Measurements from ENCODE around the gene MATCAP1. TPM values are rescaled to one million over a fixed set of nuclear protein-coding genes. Genes with fewer than 3 reads are reported as not detected.

The MATCAP1 gene
- total and polyA plus RNA-seq, 4 donors: 1.5 to 4.8 (median 3.2) TPM

GRCh38 chr16:67188798-67189197 is 5.0 kb upstream of the MATCAP1 start:
- TF ChIP-seq ZBTB33 (IDR thresholded peaks at IDR 0.05) (no peak), EGR1 (IDR thresholded peaks at IDR 0.05; ENCODE audit: low read depth in 2 of 2) (no peak), HNF4G (IDR thresholded peaks at IDR 0.05) (no peak), YY1 (IDR thresholded peaks at IDR 0.05) (no peak), GABPA (IDR thresholded peaks at IDR 0.05 in 1 of 2, conservative IDR thresholded peaks at IDR 0.05 in 1 of 2) (no peak), HNF4A (conservative IDR thresholded peaks at IDR 0.05) (no peak), RAD21 (IDR thresholded peaks at IDR 0.05) (no peak), JUND (IDR thresholded peaks at IDR 0.05) (no peak), SP1 (IDR thresholded peaks at IDR 0.05) (no peak), NR2F2 (IDR thresholded peaks at IDR 0.05) (no peak), TAF1 (conservative IDR thresholded peaks at IDR 0.05) (no peak), ATF3 (IDR thresholded peaks at IDR 0.05) (no peak), MAX (IDR thresholded peaks at IDR 0.05) (no peak), CTCF (IDR thresholded peaks at IDR 0.05; ENCODE audit: low read depth, low read length, missing input control) (no peak), RXRA (IDR thresholded peaks at IDR 0.05) (no peak), FOXA2 (IDR thresholded peaks at IDR 0.05) (no peak)
- H3K4me1 ChIP-seq (ENCODE audit: control insufficient read depth in 4 of 4, insufficient read depth in 4 of 4, low read length in 3 of 4): peaks cover 15 to 41% (median 36%) of the 10 kb centered on the region in 4 donors
- DNase-seq (ENCODE audit: low spot score): no peak

GRCh38 chr16:67188323-67188722 is 4.6 kb upstream of the MATCAP1 start:
- Histone ChIP-seq H3K27me3 (ENCODE audit: control insufficient read depth in 4 of 4, insufficient read depth in 4 of 4, low read length in 3 of 4) (no peaks in the 10 kb centered on the region), H3K9ac (ENCODE audit: low read depth in 1 of 2, low read length in 2 of 2) (no peak overlapping the region), H3K4me3 (ENCODE audit: low read depth in 1 of 3, low read length in 3 of 3) (no peak overlapping the region), H3K9me3 (ENCODE audit: control insufficient read depth in 4 of 4, low read length in 3 of 4) (no peaks in the 10 kb centered on the region), H3K27ac (ENCODE audit: low read depth in 1 of 2, low read length in 2 of 2) (no peak overlapping the region), H3K4me1 (ENCODE audit: control insufficient read depth in 4 of 4, insufficient read depth in 4 of 4, low read length in 3 of 4) (peaks cover 15 to 39% (median 32%) of the 10 kb centered on the region in 4 donors), H3K36me3 (ENCODE audit: control insufficient read depth in 4 of 4, insufficient read depth in 3 of 4, low read depth in 1 of 4, low read length in 3 of 4) (no peaks in the 10 kb centered on the region)
- 90% methylated on average over 4 of the region's 4 CpGs for WGBS
- no peak for DNase-seq (ENCODE audit: low spot score)
- no peak for TF ChIP-seq ZBTB33 (IDR thresholded peaks at IDR 0.05)
- TF ChIP-seq SP1 (IDR thresholded peaks at IDR 0.05): no peak
- no peak for TF ChIP-seq TAF1 (conservative IDR thresholded peaks at IDR 0.05)
- no peak for TF ChIP-seq CTCF (IDR thresholded peaks at IDR 0.05; ENCODE audit: low read depth, low read length, missing input control)
- no peak for TF ChIP-seq FOXA1 (IDR thresholded peaks at IDR 0.05)
- no peak for TF ChIP-seq NR2F2 (IDR thresholded peaks at IDR 0.05)
- no peak for TF ChIP-seq HNF4G (IDR thresholded peaks at IDR 0.05)
- no peak for TF ChIP-seq RXRA (IDR thresholded peaks at IDR 0.05)
- TF ChIP-seq FOXA2 (IDR thresholded peaks at IDR 0.05): no peak
- no peak for TF ChIP-seq RAD21 (IDR thresholded peaks at IDR 0.05)
- no peak for TF ChIP-seq JUND (IDR thresholded peaks at IDR 0.05)
- TF ChIP-seq YY1 (IDR thresholded peaks at IDR 0.05): no peak
- TF ChIP-seq MAX (IDR thresholded peaks at IDR 0.05): no peak
- no peak for TF ChIP-seq EGR1 (IDR thresholded peaks at IDR 0.05; ENCODE audit: low read depth in 2 of 2)
- TF ChIP-seq HNF4A (conservative IDR thresholded peaks at IDR 0.05): no peak
- no peak for TF ChIP-seq REST (IDR thresholded peaks at IDR 0.05)
- no peak for TF ChIP-seq GABPA (IDR thresholded peaks at IDR 0.05 in 1 of 2, conservative IDR thresholded peaks at IDR 0.05 in 1 of 2)

More at GRCh38 chr16:67188798-67189197, 5.0 kb upstream of the MATCAP1 start:
- Histone ChIP-seq H3K4me3 (ENCODE audit: low read depth in 1 of 3, low read length in 3 of 3) (no peak overlapping the region), H3K9ac (ENCODE audit: low read depth in 1 of 2, low read length in 2 of 2) (no peak overlapping the region), H3K27me3 (ENCODE audit: control insufficient read depth in 4 of 4, insufficient read depth in 4 of 4, low read length in 3 of 4) (no peaks in the 10 kb centered on the region), H3K27ac (ENCODE audit: low read depth in 1 of 2, low read length in 2 of 2) (no peak overlapping the region), H3K9me3 (ENCODE audit: control insufficient read depth in 4 of 4, low read length in 3 of 4) (no peaks in the 10 kb centered on the region), H3K36me3 (ENCODE audit: control insufficient read depth in 4 of 4, insufficient read depth in 3 of 4, low read depth in 1 of 4, low read length in 3 of 4) (no peaks in the 10 kb centered on the region)
- 95% methylated on average over 15 of the region's 15 CpGs for WGBS

All from liver (tissue), 9 donors.